ENCODE measurements around the gene TUBB4A.
A peak's percentile ranks its signal among the peaks of the same experiment; 100 is the strongest.
"Not testable (repeated sequence)": the region's sequence is repeated elsewhere in the genome, so short reads cannot be mapped to it uniquely, and the experiment has no call there.

The TUBB4A gene

GRCh38 chr19:6501740-6502648, at the start of gene TUBB4A:
TSS of gene TUBB4A (minus strand) at chr19:6502309. CDS start at chr19:6502212, 97 bp downstream.
- Histone ChIP-seq H3K9ac (ENCODE audit: low read depth in 1 of 2, low read length in 2 of 2) (no peak within 1 kb of the TSS), H3K36me3 (ENCODE audit: control insufficient read depth in 1 of 2, insufficient read depth in 2 of 2, low read length in 2 of 2) (no peaks in the 10 kb centered on the region), H3K9me3 (ENCODE audit: control insufficient read depth in 1 of 2, low read length in 2 of 2) (no peaks in the 10 kb centered on the region), H3K27me3 (ENCODE audit: control insufficient read depth in 1 of 2, insufficient read depth in 2 of 2, low read length in 2 of 2) (peaks cover 21 to 23% of the 10 kb centered on the region in 2 donors), H3K27ac (ENCODE audit: low read depth, low read length) (no peak within 1 kb of the TSS), H3K4me3 (ENCODE audit: low read depth in 1 of 2, low read length in 2 of 2) (peak within 1 kb of the TSS; percentile 8 to 43), H3K4me1 (ENCODE audit: control insufficient read depth in 1 of 2, insufficient read depth in 2 of 2, low read length in 2 of 2) (no peaks in the 10 kb centered on the region)

DNA sequence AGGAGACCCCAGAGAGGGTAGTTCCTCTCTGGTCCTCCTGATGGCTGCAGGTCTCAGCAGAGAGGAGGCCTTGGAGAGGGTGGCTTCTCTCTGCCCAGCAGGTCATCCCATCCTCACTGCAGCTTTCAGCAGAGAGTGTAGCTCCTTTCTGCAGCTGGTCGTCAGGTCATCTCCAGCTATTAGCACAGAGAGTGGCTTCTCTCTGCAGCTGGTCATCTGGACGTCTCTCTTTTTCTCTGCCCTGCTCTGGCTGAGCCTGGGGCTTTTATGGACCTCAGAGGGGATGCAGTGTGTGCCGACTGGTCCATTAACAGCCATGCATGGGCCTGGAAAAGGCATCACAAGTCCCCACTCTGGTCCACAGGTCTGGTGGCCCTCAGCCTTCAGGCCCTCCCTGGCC, 49.0 kb upstream of the TUBB4A start:
- no peak overlapping the region for H3K27ac ChIP-seq (ENCODE audit: low read depth, low read length)
- H3K4me3 ChIP-seq (ENCODE audit: low read depth in 1 of 2, low read length in 2 of 2) = no peak overlapping the region
- no peaks in the 10 kb centered on the region for H3K4me1 ChIP-seq (ENCODE audit: control insufficient read depth in 1 of 2, insufficient read depth in 2 of 2, low read length in 2 of 2)
- H3K9me3 ChIP-seq (ENCODE audit: control insufficient read depth in 1 of 2, low read length in 2 of 2) = no peaks in the 10 kb centered on the region
- H3K9ac ChIP-seq (ENCODE audit: low read depth in 1 of 2, low read length in 2 of 2) = no peak overlapping the region
- H3K27me3 ChIP-seq (ENCODE audit: control insufficient read depth in 1 of 2, insufficient read depth in 2 of 2, low read length in 2 of 2) = peaks cover 0 to 5% of the 10 kb centered on the region in 2 donors
- H3K36me3 ChIP-seq (ENCODE audit: control insufficient read depth in 1 of 2, insufficient read depth in 2 of 2, low read length in 2 of 2) = no peaks in the 10 kb centered on the region

- H3K4me3 ChIP-seq (ENCODE audit: low read depth in 1 of 2, low read length in 2 of 2); H3K36me3 ChIP-seq (ENCODE audit: control insufficient read depth in 1 of 2, insufficient read depth in 2 of 2, low read length in 2 of 2); H3K27me3 ChIP-seq (ENCODE audit: control insufficient read depth in 1 of 2, insufficient read depth in 2 of 2, low read length in 2 of 2); H3K4me1 ChIP-seq (ENCODE audit: control insufficient read depth in 1 of 2, insufficient read depth in 2 of 2, low read length in 2 of 2); H3K9ac ChIP-seq (ENCODE audit: low read depth in 1 of 2, low read length in 2 of 2); H3K9me3 ChIP-seq (ENCODE audit: control insufficient read depth in 1 of 2, low read length in 2 of 2); H3K27ac ChIP-seq (ENCODE audit: low read depth, low read length): not testable (repeated sequence)
These were observed 48.6 kb upstream of the TUBB4A start for GRCh38 chr19:6550679-6551078.

GRCh38 chr19:6543866-6544347, 41.8 kb upstream of the TUBB4A start:
- Histone ChIP-seq H3K9ac (ENCODE audit: low read depth in 1 of 2, low read length in 2 of 2) (no peak overlapping the region), H3K27me3 (ENCODE audit: control insufficient read depth in 1 of 2, insufficient read depth in 2 of 2, low read length in 2 of 2) (peaks cover 0 to 2% of the 10 kb centered on the region in 2 donors), H3K4me3 (ENCODE audit: low read depth in 1 of 2, low read length in 2 of 2) (no peak overlapping the region), H3K9me3 (ENCODE audit: control insufficient read depth in 1 of 2, low read length in 2 of 2) (no peaks in the 10 kb centered on the region), H3K27ac (ENCODE audit: low read depth, low read length) (no peak overlapping the region), H3K4me1 (ENCODE audit: control insufficient read depth in 1 of 2, insufficient read depth in 2 of 2, low read length in 2 of 2) (no peaks in the 10 kb centered on the region), H3K36me3 (ENCODE audit: control insufficient read depth in 1 of 2, insufficient read depth in 2 of 2, low read length in 2 of 2) (no peaks in the 10 kb centered on the region)

- no peaks in the 10 kb centered on the region for H3K9me3 ChIP-seq (ENCODE audit: control insufficient read depth in 1 of 2, low read length in 2 of 2)
- peaks cover 0 to 2% of the 10 kb centered on the region in 2 donors for H3K27me3 ChIP-seq (ENCODE audit: control insufficient read depth in 1 of 2, insufficient read depth in 2 of 2, low read length in 2 of 2)
- H3K4me1 ChIP-seq (ENCODE audit: control insufficient read depth in 1 of 2, insufficient read depth in 2 of 2, low read length in 2 of 2) = peaks cover 3 to 5% of the 10 kb centered on the region in 2 donors
- H3K27ac ChIP-seq (ENCODE audit: low read depth, low read length) = no peak overlapping the region
- no peak overlapping the region for H3K4me3 ChIP-seq (ENCODE audit: low read depth in 1 of 2, low read length in 2 of 2)
- H3K9ac ChIP-seq (ENCODE audit: low read depth in 1 of 2, low read length in 2 of 2) = no peak overlapping the region
- no peaks in the 10 kb centered on the region for H3K36me3 ChIP-seq (ENCODE audit: control insufficient read depth in 1 of 2, insufficient read depth in 2 of 2, low read length in 2 of 2)
These were observed 39.0 kb upstream of the TUBB4A start for GRCh38 chr19:6540918-6541689.

DNA sequence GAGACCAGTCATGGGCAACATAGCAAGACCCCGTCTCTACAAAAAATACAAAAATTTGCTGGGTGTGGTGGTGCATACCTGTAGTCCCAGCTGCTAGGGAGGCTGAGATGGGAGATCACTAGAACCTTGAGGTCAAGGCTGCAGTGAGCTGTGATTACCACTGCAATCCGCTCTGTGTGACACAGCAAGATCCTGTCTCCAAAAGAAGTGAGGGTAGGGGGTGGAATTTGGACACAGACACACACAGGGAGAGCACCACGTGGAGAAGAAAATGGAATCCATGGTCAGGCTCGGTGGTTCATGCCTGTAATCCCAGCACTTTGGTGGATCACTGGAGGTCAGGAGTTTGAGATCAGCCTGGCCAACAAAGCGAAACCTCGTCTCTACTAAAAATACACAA, 37.4 kb upstream of the TUBB4A start:
- H3K4me1 ChIP-seq (ENCODE audit: control insufficient read depth in 1 of 2, insufficient read depth in 2 of 2, low read length in 2 of 2) = peaks cover 3 to 8% of the 10 kb centered on the region in 2 donors
- peaks cover 0 to 7% of the 10 kb centered on the region in 2 donors for H3K27me3 ChIP-seq (ENCODE audit: control insufficient read depth in 1 of 2, insufficient read depth in 2 of 2, low read length in 2 of 2)
- H3K9me3 ChIP-seq (ENCODE audit: control insufficient read depth in 1 of 2, low read length in 2 of 2) = no peaks in the 10 kb centered on the region
- H3K36me3 ChIP-seq (ENCODE audit: control insufficient read depth in 1 of 2, insufficient read depth in 2 of 2, low read length in 2 of 2) = no peaks in the 10 kb centered on the region
- no peak overlapping the region for H3K9ac ChIP-seq (ENCODE audit: low read depth in 1 of 2, low read length in 2 of 2)
- H3K4me3 ChIP-seq (ENCODE audit: low read depth in 1 of 2, low read length in 2 of 2) = no peak overlapping the region
- H3K27ac ChIP-seq (ENCODE audit: low read depth, low read length) = no peak overlapping the region

DNA sequence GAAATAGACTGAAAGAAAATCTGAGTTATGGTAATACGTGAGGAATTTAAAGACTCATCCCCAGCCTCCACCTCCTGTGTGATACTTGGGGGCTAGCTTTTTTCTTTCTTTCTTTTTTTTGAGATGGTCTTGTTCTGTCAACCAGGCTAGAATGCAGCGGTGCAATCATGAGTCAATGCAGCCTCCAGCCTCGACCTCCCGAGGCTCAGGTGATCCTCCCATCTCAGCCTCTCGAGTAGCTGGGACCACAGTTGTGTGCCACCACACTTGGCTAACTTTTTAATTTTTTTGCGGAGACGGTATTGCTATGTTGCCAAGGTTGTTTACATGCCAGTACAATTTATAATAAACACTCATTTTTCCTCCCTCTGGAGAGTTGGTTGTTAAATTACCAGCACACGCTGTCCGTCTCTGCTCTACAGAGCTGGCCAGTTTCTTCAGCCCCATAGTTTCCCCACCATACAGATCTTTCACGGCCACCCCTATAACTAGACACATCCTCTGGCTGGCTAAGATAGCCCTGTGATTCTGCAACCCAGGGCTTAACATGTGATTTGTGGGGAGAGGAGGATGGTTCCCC, 33.5 kb upstream of the TUBB4A start:
- H3K27ac ChIP-seq (ENCODE audit: low read depth, low read length) = no peak overlapping the region
- peaks cover 20 to 25% of the 10 kb centered on the region in 2 donors for H3K27me3 ChIP-seq (ENCODE audit: control insufficient read depth in 1 of 2, insufficient read depth in 2 of 2, low read length in 2 of 2)
- H3K36me3 ChIP-seq (ENCODE audit: control insufficient read depth in 1 of 2, insufficient read depth in 2 of 2, low read length in 2 of 2) = no peaks in the 10 kb centered on the region
- no peak overlapping the region for H3K4me3 ChIP-seq (ENCODE audit: low read depth in 1 of 2, low read length in 2 of 2)
- no peaks in the 10 kb centered on the region for H3K9me3 ChIP-seq (ENCODE audit: control insufficient read depth in 1 of 2, low read length in 2 of 2)
- no peak overlapping the region for H3K9ac ChIP-seq (ENCODE audit: low read depth in 1 of 2, low read length in 2 of 2)
- H3K4me1 ChIP-seq (ENCODE audit: control insufficient read depth in 1 of 2, insufficient read depth in 2 of 2, low read length in 2 of 2) = peaks cover 15 to 17% of the 10 kb centered on the region in 2 donors

- Histone ChIP-seq H3K4me1 (ENCODE audit: control insufficient read depth in 1 of 2, insufficient read depth in 2 of 2, low read length in 2 of 2) (peaks cover 20 to 22% of the 10 kb centered on the region in 2 donors), H3K9me3 (ENCODE audit: control insufficient read depth in 1 of 2, low read length in 2 of 2) (no peaks in the 10 kb centered on the region), H3K4me3 (ENCODE audit: low read depth in 1 of 2, low read length in 2 of 2) (no peak overlapping the region), H3K9ac (ENCODE audit: low read depth in 1 of 2, low read length in 2 of 2) (no peak overlapping the region), H3K36me3 (ENCODE audit: control insufficient read depth in 1 of 2, insufficient read depth in 2 of 2, low read length in 2 of 2) (no peaks in the 10 kb centered on the region), H3K27ac (ENCODE audit: low read depth, low read length) (no peak overlapping the region), H3K27me3 (ENCODE audit: control insufficient read depth in 1 of 2, insufficient read depth in 2 of 2, low read length in 2 of 2) (peaks cover 20 to 25% of the 10 kb centered on the region in 2 donors)
These were observed 32.5 kb upstream of the TUBB4A start for GRCh38 chr19:6534451-6535093.

DNA sequence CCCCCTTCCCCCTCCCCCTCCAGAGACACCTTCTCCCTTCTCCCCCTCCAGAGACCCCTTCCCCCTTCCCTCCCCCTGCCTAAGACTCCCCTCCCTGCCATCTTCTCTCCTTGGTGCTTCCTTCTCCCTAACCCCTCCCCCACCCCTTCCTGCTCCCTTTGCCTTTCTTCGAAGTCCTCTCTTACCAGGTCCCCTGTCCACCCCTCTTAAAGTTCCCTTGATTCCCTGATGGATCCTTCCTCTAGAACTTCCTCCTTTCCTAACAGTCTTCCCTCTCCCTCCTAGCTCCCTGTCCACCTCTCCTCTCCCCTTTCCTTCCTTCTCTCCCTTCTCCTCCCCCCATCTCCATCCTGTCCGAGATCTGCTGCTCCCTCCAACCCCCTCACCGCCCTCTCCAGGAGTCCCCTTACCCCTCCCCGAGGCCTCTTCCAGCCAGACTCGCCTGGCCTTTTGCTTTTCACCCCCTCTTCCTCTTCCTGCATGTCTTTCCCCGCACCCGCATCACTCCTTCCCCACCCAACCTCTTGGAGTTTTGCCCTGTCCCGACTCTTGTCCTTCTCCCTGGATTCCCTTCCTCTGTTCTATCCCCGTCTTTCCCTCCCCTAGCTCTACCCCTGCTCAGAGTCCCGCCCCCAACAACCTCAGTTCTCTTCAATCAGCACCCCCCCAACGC, 31.8 kb upstream of the TUBB4A start:
- Histone ChIP-seq H3K9ac (ENCODE audit: low read depth in 1 of 2, low read length in 2 of 2) (no peak overlapping the region), H3K36me3 (ENCODE audit: control insufficient read depth in 1 of 2, insufficient read depth in 2 of 2, low read length in 2 of 2) (no peaks in the 10 kb centered on the region), H3K27me3 (ENCODE audit: control insufficient read depth in 1 of 2, insufficient read depth in 2 of 2, low read length in 2 of 2) (peaks cover 20 to 25% of the 10 kb centered on the region in 2 donors), H3K27ac (ENCODE audit: low read depth, low read length) (no peak overlapping the region), H3K9me3 (ENCODE audit: control insufficient read depth in 1 of 2, low read length in 2 of 2) (no peaks in the 10 kb centered on the region), H3K4me1 (ENCODE audit: control insufficient read depth in 1 of 2, insufficient read depth in 2 of 2, low read length in 2 of 2) (peaks cover 20 to 22% of the 10 kb centered on the region in 2 donors), H3K4me3 (ENCODE audit: low read depth in 1 of 2, low read length in 2 of 2) (no peak overlapping the region)

All from duodenal mucosa (tissue), 2 donors.